ENCODE measurements around the gene LMAN1L.

DNA sequence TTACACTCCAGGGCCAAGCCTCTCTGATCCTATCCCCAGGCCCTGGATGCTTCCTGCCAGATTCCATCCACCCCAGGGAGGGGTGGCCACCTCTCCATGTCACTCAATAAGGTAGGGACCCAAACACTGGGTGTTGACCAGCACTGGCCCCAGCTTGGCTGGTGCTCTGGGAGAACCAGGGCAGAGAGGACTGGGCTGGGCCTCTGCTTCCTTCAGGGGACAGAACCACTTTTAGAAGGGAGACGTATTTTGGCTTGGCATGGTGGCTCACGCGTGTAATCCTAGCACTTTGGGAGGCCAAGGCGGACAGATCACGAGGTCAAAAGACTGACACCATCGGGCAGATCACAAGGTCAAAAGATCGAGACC is 9.1 kb downstream of the LMAN1L start:
- TF ChIP-seq ZNF274 (IDR thresholded peaks at IDR 0.05; ENCODE audit: low read depth, low read length) (no peak), YY1 (IDR thresholded peaks at IDR 0.05; ENCODE audit: insufficient read depth, insufficient read length) (no peak), SUZ12 (IDR thresholded peaks at IDR 0.05; ENCODE audit: extremely low read depth, insufficient read depth, insufficient read length) (no peak)

All from NT2/D1 (cell line).